Frontal cortex (tissue), 4 donors: ENCODE results near the gene BSCL2. TPM values are rescaled to one million over a fixed set of nuclear protein-coding genes. Genes with fewer than 3 reads are reported as not detected.
"Not testable (repeated sequence)": the region's sequence is repeated elsewhere in the genome, so short reads cannot be mapped to it uniquely, and the experiment has no call there.

Experiments used
- DNase-seq, 2 donors: peaks; one replicate each; pipeline ENCODE4 v3.0.0; 2012; ENCODE audit warnings: low spot score in 2 of 2
- FAIRE-seq: peaks from 2 replicates; lab custom pipeline; 2012; peaks lifted over from hg19 to GRCh38; lab: Jason Lieb, UNC
- total RNA-seq: library from RNA; depleted of rRNA; stranded (reverse); fragments of >200 nt; gene quantifications from one replicate; pipeline ENCODE4 v1.2.3, GENCODE V29; 2014
- donor health status: control.
- donor health status: control.
- donor health status: control.

The BSCL2 gene
- total RNA-seq, 1 donor from 2014 or later: 149 TPM

DNA sequence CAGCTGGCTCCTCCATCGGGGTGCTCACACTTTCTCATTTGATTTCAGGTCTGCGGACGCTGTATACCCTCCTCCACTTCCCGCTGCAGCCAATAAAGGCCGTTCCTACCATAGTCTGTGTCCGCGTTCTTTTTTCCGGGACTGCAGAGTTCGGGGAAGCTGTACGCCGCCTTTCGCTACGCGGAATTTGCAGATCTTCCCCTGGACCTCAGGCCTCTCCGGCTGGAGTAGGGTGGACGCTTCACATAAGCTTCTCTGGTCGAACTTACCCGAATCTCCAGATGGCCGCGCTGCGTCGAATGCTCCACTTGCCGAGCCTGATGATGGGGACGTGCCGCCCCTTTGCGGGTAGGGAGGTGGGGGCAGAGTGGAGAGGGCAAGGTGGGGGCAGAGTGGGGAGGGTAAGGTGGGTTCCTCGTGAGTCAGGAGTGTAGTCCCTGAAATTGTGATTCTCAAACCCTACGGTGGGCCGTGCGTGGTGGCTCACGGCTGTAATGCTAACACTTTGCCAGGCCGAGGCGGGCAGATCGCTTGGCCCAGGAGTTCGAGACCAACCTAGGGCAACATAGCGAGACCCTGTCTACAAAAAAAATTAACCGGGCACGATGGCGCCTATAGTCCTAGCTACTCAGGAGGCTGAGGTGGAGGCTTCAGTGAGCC lies 41.5 kb downstream of the BSCL2 start:
- DNase-seq (peak in 1 of 2 donors; percentile 60), FAIRE-seq (no peak)

DNA sequence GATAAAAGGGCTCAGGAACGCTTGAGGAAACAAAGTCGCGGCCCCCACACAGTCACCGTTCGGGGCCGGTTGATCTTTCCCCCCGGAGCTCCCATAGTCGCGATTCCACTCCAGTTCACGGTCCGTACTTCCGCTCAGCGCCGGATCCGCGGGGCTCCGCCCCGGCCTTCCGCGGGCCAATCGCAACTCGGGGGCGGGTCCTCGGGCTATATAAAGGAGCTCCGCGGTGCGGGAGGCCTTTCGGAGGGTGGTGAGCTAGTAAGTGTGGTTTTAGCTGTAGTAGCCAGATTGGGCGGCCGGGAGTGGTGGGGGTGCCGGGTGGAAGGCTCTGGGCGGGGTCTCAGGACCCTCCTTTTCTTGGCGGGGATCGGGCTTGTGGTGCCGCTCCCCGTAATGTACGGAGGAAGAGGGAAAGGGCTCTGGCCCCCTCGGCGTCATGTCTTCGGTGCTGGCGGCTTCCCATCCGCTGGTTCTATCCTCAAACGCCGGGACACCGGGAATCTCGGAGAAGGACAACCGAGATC lies 42.1 kb downstream of the BSCL2 start, which contains the start of the genes C11orf98 and CSKMT:
C11orf98 (minus strand) TSS at position 136 of the 524 bp plus-strand sequence; CDS start at position 95, 41 bp downstream.
CSKMT (plus strand) TSS at position 238 of the 524 bp plus-strand sequence. CDS start 568 bp downstream, outside the sequence.
- DNase-seq: peak; percentile 92 to 98
- no peak for FAIRE-seq

DNA sequence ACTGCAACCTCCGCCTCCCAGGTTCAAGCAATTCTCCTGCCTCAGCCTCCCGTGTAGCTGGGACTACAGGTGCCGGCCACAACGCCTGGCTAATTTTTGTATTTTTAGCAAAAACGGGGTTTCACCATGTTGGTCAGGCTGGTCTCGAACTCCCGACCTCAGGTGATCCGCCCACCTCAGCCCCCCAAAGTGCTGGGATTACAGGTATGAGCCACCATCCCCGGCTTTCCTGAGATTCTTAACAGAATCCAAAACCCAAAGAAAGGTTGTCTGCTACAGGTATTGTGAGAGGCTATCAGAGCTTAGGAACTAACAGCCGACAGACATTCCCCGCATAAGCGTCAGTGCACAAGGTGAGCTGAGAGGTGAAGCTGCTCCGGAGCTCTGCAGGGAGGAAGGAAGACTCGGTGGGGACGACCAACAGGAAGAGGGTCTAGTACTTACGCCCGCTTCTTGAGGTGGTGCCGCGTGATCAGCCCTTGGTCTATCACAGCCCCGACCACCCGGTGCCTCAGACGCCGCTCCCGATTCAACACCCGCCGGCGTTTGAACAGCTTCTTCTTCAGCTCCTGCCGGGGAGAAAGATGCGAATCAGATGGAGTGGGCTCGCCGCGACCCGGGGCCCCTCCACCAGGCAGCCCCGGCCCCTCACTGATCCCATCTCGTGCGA lies 42.7 kb downstream of the BSCL2 start:
- FAIRE-seq (no peak), DNase-seq (no peak)

DNA sequence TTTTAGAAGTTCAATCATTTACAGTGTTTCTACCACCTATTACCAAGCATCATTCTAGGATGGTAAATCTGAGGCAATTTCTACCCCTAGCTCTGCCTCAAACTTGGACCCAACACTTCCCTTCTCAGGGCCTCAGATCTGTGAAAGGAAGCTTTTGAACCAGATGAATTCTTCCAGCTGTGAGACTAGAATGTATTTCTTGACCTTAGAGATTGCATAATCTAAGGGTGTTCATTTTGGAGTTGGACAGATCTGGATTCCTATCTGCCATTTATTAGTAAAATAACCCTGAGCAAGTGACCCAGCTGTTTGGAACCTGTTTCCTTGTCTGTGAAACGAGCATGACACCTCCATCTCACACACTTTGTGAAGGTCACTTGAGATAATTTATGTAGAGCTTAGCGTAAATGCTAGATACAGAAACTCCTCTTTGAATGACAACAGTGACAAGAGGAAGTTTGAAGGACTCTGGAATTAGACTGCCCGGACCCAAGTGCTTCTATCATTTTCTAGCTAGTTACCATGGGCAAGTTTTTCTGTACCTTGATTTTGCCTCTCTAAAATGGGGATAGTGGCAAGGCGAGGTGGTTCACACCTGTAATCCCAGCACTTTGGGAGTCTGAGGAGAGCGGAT lies 50.3 kb downstream of the BSCL2 start:
- DNase-seq (no peak), FAIRE-seq (no peak)

DNA sequence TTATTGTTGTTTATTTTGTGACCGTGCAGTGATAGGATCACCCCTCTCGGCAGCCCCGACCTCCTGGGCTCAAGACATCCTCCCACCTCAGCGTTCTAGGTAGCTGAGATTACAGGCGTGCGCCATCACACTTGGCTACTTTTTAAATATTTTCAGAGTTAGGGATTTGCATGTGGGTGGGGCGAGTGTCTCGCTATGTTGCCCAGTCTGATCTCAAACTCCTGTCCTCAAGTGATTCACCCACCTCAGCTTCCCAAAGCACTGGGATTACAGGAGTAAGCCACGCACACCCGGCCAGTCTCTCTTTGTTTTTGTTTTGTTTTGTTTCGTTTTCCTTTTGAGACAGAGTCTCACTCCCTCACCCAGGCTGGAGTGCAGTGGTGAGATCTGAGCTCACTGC lies 52.9 kb downstream of the BSCL2 start:
- no peak for FAIRE-seq
- no peak for DNase-seq

DNA sequence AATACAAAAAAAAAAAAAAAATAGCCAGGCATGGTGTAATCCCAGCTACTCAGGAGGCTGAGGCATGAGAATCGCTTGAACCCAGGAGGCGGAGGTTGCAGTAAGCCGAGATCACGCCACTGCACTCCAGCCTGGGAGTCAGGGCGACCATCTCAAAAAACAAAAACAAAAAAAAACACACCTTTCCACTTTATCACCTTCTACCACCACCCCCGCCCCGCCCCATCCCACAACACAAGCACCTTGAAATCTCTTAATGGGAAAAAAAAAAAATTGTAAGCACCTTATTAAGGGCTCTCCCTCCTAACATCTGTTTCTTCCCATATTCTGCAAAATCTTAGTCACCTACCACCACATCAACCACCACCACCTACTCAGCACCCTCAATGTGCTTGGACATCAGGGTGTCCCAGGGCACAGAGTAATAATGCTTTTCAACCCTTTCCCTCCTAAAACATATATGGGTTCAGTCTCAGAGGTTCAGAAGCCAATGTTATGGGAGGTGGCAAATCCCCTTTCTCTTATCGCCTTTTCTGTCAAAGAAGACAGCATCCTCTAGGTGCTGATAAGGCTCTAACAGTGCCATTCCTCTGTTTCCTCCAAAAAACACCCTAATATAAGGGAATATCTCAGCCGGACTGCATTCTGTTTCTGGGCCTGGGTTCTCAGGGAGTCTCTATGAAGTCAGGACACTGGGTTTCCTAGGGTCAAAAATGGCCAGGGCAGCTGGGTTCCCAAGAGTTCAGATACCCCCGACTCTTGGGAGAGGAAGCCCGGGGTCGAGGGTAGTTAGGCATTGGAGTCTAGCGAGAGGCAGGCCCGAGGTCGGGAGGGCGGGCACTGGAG lies 54.8 kb downstream of the BSCL2 start:
- DNase-seq: no peak
- FAIRE-seq: no peak

DNA sequence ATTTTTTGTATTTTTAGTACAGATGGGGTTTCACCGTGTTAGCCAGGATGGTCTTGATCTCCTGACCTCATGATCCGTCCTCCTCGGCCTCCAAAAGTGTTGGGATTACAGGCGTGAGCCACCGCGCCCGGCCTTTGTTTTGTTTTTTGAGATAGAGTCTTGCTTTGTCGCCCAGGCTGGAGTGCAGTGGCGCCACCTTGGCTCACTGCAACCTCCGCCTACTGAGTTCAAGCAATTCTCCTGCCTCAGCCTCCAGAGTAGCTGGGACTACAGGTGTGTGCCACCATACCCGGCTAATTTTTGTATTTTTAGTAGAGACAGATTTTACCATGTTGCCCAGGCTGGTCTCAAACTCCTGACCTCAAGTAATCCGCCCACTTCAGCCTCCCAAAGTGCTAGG lies 56.9 kb downstream of the BSCL2 start:
- not testable (repeated sequence) for FAIRE-seq, DNase-seq

DNA sequence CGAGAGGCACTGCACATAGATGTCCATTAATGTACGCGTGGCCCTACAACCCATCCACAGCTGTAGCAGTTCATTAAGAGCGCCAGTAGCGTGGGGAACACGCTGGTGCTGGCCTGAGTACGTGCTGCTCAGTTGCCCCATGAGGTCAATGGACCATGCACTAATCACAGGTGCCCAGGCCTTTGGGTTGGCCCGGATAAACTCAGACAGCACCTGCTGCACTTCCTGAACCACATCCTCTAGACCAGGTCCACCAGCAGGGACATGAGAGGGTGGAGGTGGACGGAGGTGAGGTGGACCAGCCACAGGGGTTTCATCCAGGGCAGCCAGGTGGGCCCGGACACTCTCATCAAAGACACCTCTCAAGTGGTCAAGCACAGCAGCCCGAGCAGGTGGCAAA lies 57.7 kb downstream of the BSCL2 start:
- DNase-seq (no peak), FAIRE-seq (no peak)

DNA sequence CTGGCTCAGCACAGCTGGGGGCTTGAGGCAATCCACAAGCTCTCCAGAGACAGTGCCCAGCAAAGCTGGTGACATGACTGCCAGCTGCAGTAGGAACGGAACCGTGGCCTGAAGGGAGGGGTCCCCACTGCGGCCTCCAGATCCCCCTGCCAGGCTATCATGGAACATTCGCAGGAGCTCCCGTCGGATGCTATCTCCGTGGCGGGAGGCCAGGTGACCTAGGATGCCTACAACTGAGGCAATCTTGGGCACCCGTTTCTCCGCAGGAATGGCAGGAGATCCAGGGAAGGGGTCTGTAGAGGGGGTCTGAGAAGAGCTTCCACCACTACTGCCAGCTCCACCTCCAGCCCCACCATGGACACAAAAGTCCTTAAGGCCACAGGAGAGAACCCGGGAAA lies 58.3 kb downstream of the BSCL2 start:
- DNase-seq: no peak
- FAIRE-seq: no peak

DNA sequence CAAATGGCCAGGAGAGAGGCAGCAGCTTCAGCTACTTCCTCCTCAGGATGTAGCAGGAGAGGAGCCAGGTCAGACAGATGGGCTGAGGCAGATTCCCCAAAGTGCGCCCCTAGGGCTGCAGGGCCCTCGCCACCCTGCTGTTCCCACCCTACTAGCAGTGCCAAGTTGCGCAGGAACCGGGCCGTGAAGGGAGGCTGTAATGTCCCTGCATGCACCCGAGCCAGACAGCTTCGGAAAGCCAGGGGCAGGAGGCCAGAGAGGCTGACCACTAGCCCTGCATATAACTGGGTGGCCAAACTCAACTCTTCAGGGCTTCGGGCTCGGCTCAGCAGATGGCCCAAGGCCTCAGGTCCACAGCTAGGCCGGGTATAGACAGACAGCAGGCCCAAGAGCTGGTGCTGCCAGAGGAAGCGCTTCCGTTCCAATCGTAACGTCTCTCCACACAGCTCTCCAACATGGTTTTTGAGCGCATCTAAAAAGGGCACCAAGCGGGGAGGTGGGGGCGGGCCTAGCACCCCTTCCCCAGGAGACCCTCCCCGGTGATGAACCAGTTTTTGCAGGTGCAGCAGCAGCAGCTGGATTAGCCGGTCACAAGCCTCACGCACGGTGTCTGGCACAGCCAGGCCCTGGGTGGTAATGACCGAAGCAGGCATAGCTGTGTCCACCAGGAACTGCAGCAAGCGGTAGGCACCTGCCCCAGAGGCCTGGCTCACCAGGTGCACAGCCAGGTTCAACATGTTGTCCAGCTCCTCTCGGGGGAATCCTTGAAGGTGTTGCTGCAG lies 58.8 kb downstream of the BSCL2 start:
- DNase-seq: no peak
- FAIRE-seq: no peak

DNA sequence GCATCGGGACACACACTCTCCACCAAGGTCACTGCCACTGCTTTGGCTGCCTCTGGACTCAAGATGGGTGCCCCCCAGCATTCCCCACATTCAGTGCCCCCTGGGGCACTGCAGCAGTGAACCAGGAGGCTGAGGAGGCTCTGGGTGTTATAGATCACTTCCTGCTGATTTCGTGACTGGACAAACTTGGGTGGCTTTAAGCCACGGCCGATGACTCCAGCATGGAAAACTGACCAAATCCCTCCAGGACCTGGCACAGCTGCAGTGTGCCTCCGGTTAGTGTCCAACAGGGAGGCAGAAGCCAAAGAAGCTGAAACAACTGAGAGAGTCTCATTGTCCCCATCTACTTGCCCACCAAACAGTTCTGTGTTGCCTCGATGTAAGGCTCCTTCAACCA lies 59.6 kb downstream of the BSCL2 start:
- DNase-seq (no peak), FAIRE-seq (no peak)

DNA sequence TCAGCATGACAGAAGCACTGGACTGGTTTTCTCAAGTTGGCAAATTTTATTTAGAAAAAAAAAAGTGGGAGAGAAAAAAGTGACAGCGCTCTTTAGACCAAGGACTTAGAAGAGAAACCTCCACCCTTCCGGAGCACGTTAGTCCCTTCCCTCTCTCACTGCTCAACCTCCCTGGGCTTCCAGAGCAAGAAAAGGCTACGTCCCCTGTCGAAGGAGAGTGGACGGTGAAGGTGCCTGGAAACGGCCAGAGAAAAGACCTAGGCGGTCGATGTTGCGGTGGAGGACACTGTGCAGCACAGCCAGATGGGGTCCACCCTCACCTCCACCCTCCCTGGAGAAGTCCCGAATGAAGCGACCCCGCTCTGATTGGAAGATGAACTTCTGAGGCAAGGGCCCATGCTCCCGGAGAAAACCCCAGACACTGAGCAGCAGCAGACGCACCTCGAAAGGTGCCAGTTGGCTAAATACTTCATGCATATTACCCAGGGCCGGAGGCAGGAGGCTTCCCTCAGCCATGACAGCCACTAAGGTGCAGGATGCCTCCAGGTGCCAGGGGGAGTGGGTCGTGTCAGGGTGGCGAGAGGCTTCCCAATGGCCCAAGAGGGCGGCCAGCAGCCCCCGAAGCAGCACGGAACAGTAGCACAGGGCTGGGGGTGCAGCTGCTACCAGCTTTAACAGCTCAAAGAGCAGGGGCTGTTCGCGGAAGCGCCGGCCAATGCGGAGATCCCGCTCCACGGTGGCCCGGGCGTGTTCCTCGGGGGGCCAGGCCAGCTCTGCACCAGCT lies 60.2 kb downstream of the BSCL2 start:
- DNase-seq (no peak), FAIRE-seq (no peak)

DNA sequence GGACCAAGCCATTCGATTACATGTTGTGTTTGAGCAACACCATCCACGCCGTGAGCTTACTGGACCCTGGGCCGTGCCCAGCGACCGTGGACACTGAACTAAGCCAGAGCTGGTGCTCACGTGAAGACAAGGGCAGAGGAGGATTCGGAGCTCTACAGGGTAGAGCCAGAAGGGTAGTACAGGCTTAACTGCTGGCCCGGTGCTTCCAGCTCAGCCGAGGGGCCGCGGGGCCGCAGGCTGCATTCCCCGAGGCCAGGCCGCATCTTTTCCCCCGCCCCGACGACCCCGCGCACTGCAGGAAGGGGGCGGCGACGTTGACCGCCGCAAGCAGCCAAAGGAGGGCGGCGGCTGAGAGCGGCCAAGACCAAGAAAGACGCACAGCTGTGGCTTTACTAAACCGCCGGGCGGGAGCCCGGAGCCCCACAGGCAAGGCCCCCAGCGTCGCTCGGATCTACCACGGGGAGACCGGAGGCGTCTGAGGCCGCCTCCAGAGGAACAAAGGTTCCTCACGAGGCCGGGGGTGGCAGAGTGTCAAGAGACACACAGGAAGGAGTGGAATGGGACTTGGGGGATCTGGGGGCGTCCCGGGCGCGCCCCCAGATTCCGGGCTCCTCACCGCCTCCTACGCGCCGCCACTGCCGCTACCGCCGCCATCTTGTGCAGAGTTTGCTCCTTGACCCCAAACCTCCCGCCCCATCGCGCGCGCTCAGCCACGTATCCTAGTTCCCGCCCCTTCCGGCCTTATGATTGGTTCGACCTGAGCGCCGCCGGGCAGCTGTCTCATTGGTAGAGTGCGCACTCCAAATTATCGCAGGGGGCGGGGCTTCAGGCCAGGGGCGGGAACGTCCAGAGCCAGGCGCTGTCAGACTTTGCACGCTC lies 61.0 kb downstream of the BSCL2 start, which contains the start of gene GANAB:
GANAB (minus strand) TSS at position 668 of the 879 bp plus-strand sequence; CDS start at position 654, 14 bp downstream.
- DNase-seq: peak; percentile 99 to 100
- FAIRE-seq: peak; percentile 55

DNA sequence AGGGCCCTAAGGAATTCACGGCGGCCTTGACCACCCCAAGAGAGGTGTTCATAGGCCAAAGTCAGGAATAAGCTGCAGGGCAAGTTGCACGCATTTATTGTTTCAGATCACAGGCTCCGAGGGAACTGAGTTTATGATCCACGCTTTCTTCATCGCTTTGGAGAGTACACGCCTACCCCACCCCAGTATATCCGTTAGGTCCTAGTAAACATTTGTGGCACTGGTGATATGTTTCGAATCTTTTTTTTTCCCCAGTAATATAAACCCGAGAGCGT lies 61.6 kb downstream of the BSCL2 start:
- DNase-seq: no peak
- FAIRE-seq: no peak

DNA sequence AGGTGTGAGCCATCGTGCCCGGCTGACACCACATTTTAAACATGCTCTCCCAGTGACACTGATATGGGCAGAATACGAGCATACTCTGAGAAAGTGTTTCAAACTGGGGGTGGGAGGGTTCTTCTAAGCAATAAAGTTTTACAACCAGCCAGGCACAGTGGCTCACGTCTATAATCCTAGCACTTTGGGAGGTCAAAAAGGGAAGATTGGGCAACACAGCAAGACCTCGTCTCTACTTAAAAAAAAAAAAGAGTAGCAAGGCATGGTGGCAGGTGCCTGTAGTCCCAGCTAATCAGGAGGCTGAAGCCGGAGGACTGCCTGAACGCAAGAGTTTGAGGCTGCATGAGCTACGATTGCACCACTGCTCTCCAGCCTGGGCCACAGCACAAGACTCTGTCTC lies 63.0 kb downstream of the BSCL2 start:
- DNase-seq (no peak), FAIRE-seq (no peak)
